ENCODE data around the gene LIG1.

GRCh38 chr19:48154003-48154402, 16.1 kb downstream of the LIG1 start:
- no peak for TF ChIP-seq TAF1 (IDR thresholded peaks at IDR 0.05; ENCODE audit: borderline replicate concordance, insufficient read depth, low read length)
- TF ChIP-seq SIN3A (IDR thresholded peaks at IDR 0.05; ENCODE audit: borderline replicate concordance, insufficient read depth, low read length), result no peak
- no peak for TF ChIP-seq REST (IDR thresholded peaks at IDR 0.05; ENCODE audit: insufficient read depth in 1 of 2, low read depth in 2 of 2, low read length in 2 of 2)
- no peak for TF ChIP-seq POLR2AphosphoS5 (IDR thresholded peaks at IDR 0.05; ENCODE audit: low read depth, low read length)

Measured in PFSK-1 (cell line).